Breast epithelium (tissue), 3 donors: ENCODE measurements around the gene TMCC3.

Source experiments
- POLR2A ChIP-seq: fragments of 450-650 bp; IDR thresholded peaks from one replicate; pipeline ENCODE4 v1.6.1; 2016; ENCODE audit warnings: antibody characterized with exemption, mild to moderate bottlenecking, moderate library complexity
- TF ChIP-seq, protein P1 (sequence below), 3 donors: fragments of 450-650 bp; IDR thresholded peaks; one replicate each; pipeline ENCODE4 v1.5.1; 2016 to 2017; ENCODE audit warnings: antibody characterized with exemption in 3 of 3, mild to moderate bottlenecking in 3 of 3, moderate library complexity in 3 of 3

GRCh38 chr12:94604366-94604698, 46.0 kb downstream of the TMCC3 start:
- TF ChIP-seq, protein P1, sequence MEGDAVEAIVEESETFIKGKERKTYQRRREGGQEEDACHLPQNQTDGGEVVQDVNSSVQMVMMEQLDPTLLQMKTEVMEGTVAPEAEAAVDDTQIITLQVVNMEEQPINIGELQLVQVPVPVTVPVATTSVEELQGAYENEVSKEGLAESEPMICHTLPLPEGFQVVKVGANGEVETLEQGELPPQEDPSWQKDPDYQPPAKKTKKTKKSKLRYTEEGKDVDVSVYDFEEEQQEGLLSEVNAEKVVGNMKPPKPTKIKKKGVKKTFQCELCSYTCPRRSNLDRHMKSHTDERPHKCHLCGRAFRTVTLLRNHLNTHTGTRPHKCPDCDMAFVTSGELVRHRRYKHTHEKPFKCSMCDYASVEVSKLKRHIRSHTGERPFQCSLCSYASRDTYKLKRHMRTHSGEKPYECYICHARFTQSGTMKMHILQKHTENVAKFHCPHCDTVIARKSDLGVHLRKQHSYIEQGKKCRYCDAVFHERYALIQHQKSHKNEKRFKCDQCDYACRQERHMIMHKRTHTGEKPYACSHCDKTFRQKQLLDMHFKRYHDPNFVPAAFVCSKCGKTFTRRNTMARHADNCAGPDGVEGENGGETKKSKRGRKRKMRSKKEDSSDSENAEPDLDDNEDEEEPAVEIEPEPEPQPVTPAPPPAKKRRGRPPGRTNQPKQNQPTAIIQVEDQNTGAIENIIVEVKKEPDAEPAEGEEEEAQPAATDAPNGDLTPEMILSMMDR (IDR thresholded peaks at IDR 0.05): no peak
- no peak for TF ChIP-seq POLR2A
